Measurements from ENCODE around the gene ELOVL1. TPM values are rescaled to one million over a fixed set of nuclear protein-coding genes. Genes with fewer than 3 reads are reported as not detected.

ELOVL1 gene
- 138 to 163 TPM (median 143 TPM) in 5 replicates for total RNA-seq (2022; extraction: Qiagen RNA extraction; ENCODE audit: low read depth)

GRCh38 chr1:43367904-43368645, at the start of gene ELOVL1:
Gene ELOVL1 (minus strand): TSS chr1:43368011. CDS start chr1:43365609, 2,402 bp downstream.

GRCh38 chr1:43389326-43390313, 21.8 kb upstream of the ELOVL1 start, which contains the start of the genes MED8 and SZT2:
Gene MED8 (minus strand): TSS chr1:43389800. CDS start chr1:43389764, 36 bp downstream.
Gene SZT2 (plus strand): TSS chr1:43389899. CDS start chr1:43389969, 70 bp downstream.

GRCh38 chr1:43358746-43359693, 8.8 kb downstream of the ELOVL1 start, which contains the start of gene CDC20:
Gene CDC20 (plus strand): TSS chr1:43358981. CDS start chr1:43359216, 235 bp downstream.

GRCh38 chr1:43337588-43337987, 30.2 kb downstream of the ELOVL1 start, which contains the start of gene MPL:
Gene MPL (plus strand): TSS chr1:43337818. CDS start chr1:43337849, 31 bp downstream.

Other genes with a start within 250 kb of the ELOVL1 start
- 177 to 217 TPM (median 193 TPM) in 5 replicates for gene EBNA1BP2, start 195.7 kb downstream of the ELOVL1 start, total RNA-seq (2022; extraction: Qiagen RNA extraction; ENCODE audit: low read depth)
- gene CFAP57, start 195.7 kb downstream of the ELOVL1 start, total RNA-seq (2022; extraction: Qiagen RNA extraction; ENCODE audit: low read depth) = 0.26 to 0.84 TPM (median 0.29 TPM) in 5 replicates
- gene TMEM125, start 98.0 kb downstream of the ELOVL1 start, total RNA-seq (2022; extraction: Qiagen RNA extraction; ENCODE audit: low read depth) = not detected in 5 replicates
- not detected in 5 replicates for gene C1orf210, start 82.4 kb downstream of the ELOVL1 start, total RNA-seq (2022; extraction: Qiagen RNA extraction; ENCODE audit: low read depth)
- gene TIE1, start 67.0 kb downstream of the ELOVL1 start, total RNA-seq (2022; extraction: Qiagen RNA extraction; ENCODE audit: low read depth) = 0.03 TPM in 1 of 5 replicates, not detected in the others
- gene MPL, start 30.2 kb downstream of the ELOVL1 start, total RNA-seq (2022; extraction: Qiagen RNA extraction; ENCODE audit: low read depth) = 0.31 TPM in 1 of 5 replicates, not detected in the others
- 174 to 213 TPM (median 193 TPM) in 5 replicates for gene CDC20, start 9.0 kb downstream of the ELOVL1 start, total RNA-seq (2022; extraction: Qiagen RNA extraction; ENCODE audit: low read depth)
- gene MED8, start 21.8 kb upstream of the ELOVL1 start, total RNA-seq (2022; extraction: Qiagen RNA extraction; ENCODE audit: low read depth) = 34.9 to 41.5 TPM (median 36.7 TPM) in 5 replicates
- 4.9 to 7.9 TPM (median 6.6 TPM) in 5 replicates for gene SZT2, start 21.9 kb upstream of the ELOVL1 start, total RNA-seq (2022; extraction: Qiagen RNA extraction; ENCODE audit: low read depth)
- gene HYI, start 85.9 kb upstream of the ELOVL1 start, total RNA-seq (2022; extraction: Qiagen RNA extraction; ENCODE audit: low read depth) = 10.8 to 18.9 TPM (median 15.5 TPM) in 5 replicates
- 84.6 to 111 TPM (median 96.8 TPM) in 5 replicates for gene PTPRF, start 162.9 kb upstream of the ELOVL1 start, total RNA-seq (2022; extraction: Qiagen RNA extraction; ENCODE audit: low read depth)

All from A549 treated with RU486 at 1 μM for 4 hours (cell line).